ENCODE results near the gene P4HA3.
"Not testable (repeated sequence)": the region's sequence is repeated elsewhere in the genome, so short reads cannot be mapped to it uniquely, and the experiment has no call there.

P4HA3 gene

GRCh38 chr11:74311352-74311926 is at the start of gene P4HA3:
Gene P4HA3, minus strand, starts transcription at chr11:74311640. Its CDS starts 29 bp downstream, at chr11:74311611.
- DNase-seq (ENCODE audit: low read depth) = no peak

- DNase-seq (ENCODE audit: low read depth) = no peak
Observed at GRCh38 chr11:74357449-74357848, 46.0 kb upstream of the P4HA3 start.

DNA sequence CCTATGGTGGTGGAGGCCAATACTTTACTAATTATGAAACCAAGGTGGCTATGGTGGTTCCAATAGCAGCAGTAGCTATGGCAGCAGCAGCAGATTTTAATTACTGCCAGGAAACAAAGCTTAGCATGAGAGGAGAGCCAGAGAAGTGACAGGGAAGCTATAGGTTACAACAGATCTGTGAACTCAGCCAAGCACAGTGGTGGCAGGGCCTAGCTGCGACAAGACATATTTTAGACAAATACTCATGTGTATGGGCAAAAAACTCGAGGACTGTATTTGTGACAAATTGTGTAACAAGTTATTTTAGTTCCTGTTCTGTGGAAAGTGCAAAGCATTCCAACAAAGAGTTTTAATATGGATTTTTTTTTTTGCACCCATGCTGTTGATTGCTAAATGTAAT is 44.2 kb upstream of the P4HA3 start:
- no peak for DNase-seq (ENCODE audit: low read depth)

DNA sequence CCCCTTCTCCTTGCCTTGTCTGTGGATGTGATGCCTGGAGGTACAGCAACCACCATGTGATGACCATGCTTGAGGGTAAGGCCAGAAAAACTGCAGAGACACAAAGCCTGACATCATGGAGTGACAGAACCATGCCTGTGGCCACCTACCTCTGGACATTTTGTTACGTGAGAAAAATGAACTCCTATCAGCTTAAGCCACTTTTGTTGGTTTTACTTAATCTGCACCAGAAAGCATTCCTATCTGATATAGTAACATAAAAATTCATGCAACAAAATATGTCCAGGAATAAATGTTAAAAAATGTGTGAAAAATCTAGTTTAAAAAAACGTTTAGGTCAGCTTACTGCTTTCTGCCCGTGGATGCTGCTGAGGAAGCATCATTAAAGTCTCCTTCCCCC is 42.6 kb upstream of the P4HA3 start:
- no peak for DNase-seq (ENCODE audit: low read depth)

- no peak for DNase-seq (ENCODE audit: low read depth)
Observed at GRCh38 chr11:74347381-74347780, 35.9 kb upstream of the P4HA3 start.

GRCh38 chr11:74345420-74345819 is 34.0 kb upstream of the P4HA3 start:
- DNase-seq (ENCODE audit: low read depth) = no peak

DNA sequence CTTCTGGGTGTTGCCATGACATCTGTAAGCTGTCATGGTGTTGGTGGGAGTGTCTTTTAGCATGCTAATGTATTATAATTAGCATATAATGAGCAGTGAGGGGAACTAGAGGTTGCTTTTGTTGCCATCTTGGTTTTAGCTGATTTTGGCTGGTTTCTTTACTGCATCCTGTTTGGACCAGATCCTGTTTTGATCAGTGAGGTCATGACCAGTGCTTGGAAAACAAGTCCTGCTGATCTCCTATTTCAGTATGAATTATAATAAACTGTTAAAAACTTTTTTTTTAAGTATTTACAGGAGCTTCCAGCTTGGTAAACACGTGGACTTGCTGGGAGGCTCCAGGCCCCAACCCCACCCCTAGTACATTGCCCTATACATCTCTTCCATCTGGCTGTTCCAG is 30.5 kb upstream of the P4HA3 start:
- DNase-seq (ENCODE audit: low read depth) = no peak

DNA sequence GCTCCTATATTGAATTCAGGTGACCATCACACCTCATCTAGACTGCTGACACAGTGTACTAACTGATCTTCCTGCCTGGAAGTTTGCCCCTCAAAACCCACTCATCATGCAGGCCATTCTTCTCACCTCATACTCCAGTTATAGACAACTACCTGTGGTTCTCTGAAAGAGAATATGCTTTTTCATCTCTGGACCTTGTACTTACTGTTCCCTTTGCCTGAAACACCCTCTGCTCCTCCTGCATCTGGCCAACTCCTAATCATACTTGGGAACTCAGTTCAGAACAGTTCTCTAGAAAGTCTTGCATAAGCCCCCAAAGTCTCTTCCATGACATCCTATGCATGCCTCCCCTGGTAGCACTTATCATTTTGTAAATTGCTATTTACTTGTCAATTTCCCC is 28.2 kb upstream of the P4HA3 start:
- no peak for DNase-seq (ENCODE audit: low read depth)

- DNase-seq (ENCODE audit: low read depth) = no peak
Observed at GRCh38 chr11:74338963-74339362, 27.5 kb upstream of the P4HA3 start.

DNA sequence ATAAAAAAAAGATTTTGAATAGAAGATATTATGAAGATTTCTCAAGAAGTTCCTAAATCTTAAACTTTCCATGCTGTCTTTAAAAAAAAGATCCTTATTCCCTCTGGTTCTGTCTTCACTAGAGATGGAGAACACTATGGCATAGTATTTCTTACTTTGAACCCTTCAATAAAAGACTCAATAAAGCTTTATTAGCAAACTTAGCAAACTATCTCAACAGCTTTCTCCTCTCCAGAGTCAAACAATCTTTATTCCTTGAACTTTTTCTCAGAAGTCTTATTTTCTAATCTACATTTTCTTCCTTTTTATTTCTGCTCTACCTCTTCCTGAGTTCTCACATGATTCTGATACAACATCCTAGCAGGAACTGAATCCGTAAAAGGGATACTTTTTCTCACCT is 21.8 kb upstream of the P4HA3 start:
- no peak for DNase-seq (ENCODE audit: low read depth)

DNA sequence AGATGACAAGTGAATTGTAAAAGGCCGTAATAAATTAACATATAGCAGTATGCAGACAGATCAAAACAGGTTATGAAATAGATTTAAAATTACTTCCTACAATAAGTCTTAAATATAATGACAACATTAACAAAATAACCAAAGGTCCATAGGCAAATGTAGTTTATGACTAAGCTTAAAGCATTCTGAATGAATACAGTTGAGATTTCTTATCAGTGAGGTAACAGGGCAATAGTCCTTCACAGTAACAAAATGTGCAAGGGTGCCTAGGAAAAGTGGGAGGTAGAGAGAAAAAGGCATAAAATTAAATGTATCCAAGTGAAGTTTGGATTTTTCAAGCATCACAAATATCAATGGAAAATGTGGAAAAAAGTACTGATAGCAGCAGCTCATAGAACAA is 20.9 kb upstream of the P4HA3 start:
- DNase-seq (ENCODE audit: low read depth) = no peak

DNA sequence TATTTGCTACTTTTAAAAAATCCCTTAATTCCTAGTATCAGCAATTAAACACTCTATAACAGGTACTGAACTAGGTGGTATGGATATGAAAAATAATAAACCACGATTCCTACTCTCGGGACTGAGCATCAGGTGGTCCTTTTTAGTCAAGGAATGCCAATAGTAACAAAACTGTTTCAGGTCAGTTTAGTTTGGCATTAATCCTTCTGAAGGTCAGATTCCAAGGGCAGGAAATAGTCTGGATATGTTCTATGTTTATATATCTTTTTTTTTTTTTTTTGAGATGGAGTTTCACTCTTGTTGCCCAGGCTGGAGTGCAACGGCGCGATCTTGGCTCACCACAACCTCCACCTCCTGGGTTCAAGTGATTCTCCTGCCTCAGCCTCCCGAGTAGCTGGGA is 19.6 kb upstream of the P4HA3 start:
- not testable (repeated sequence) for DNase-seq (ENCODE audit: low read depth)

DNA sequence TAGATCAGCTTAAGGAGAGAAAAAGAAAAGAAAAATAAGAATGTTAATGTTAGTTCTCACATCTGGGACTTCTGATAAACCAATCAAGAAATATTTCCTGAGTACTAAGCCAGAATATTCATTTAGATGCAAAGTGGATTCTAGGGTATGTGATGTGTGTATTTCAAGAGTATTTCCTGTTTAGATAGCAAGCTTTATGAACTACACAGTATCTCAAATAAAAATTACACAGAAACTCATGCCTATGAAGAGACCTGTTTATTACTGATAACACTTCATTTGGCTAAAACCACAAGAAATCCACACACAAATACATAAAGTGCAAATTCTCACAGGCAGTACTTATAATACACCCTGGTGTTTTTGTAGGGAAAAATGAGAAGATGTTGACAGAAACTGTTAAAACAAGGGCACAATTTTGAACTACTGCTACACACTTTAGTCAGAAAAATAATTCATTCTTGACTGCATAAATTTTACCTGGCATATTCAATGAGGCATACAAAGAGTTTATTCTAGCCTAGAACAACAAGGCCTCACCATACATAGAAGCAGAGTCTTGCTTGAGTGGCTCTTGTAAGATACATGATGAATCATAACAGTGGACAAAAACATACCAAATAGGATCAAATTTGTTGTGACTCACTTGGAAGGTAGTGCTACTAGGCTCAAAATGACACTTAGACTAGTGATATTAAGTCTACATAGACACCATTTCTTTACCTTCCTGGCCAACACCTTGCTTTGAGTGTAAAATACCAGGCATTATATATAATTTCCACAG is 18.8 kb upstream of the P4HA3 start:
- DNase-seq (ENCODE audit: low read depth) = no peak

DNA sequence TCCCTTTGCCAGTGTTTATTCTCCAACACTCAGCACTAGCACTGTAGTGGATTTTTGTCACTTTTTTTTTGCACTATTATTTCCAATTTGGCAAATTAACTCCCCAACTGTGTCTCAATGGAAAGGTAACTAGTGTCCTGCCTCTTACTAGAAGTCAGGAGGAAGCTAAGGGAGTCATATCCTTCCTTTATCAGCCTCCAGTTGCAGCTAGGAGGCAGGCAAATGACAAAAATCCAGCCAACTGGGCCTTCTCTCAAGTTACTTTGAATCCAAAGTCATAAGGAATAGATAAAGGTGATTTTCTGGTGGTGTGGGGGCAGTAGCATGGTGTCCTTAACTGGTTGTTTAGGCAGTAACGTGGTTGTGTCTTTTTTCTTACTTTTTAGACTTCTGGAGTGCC is 15.6 kb upstream of the P4HA3 start:
- DNase-seq (ENCODE audit: low read depth) = no peak

DNA sequence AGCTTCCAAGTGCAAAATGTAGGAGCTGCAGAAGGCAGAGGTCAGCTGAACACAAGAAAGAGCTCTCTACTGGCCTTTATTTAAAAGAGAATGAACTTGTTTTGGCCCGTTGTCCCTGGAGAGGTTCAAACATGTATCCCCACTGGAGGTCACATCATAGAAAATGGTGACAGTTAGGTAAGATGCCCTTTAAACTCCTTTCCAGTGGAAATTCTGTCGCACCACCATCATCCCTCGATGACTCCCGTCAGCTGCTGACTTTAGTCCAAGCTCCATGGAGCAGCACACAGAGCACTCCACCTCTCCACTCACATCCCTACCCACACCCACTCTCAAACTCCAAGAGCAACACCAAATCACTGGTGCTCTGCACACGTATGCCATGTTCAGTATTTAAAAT is 15.2 kb upstream of the P4HA3 start:
- DNase-seq (ENCODE audit: low read depth) = no peak

GRCh38 chr11:74325649-74326645 is 14.5 kb upstream of the P4HA3 start:
- peak; percentile 97 for DNase-seq (ENCODE audit: low read depth)

GRCh38 chr11:74322667-74323066 is 11.2 kb upstream of the P4HA3 start:
- DNase-seq (ENCODE audit: low read depth) = no peak

GRCh38 chr11:74321487-74322188 is 10.2 kb upstream of the P4HA3 start:
- no peak for DNase-seq (ENCODE audit: low read depth)

DNA sequence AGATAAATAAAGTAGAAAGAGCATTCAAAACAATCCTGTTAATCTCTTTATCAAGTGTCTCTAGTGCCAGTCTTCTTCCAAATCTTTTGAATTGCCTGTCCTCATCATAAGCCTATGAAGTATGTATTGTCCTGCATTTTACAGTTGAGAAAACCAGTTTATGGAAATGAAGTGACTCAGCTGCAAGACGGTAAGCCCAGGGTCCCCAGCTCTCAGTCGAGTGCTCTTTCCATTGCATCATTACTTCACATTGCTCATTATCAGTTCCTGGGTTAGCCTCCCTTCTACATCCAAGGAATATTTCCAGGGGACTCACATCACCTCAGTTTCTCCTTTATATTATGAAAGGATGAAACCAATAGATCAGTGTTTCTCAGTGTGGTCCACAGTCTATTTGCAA is 9.1 kb upstream of the P4HA3 start:
- DNase-seq (ENCODE audit: low read depth) = no peak

- peak; percentile 84 for DNase-seq (ENCODE audit: low read depth)
Observed at GRCh38 chr11:74319139-74319816, 7.8 kb upstream of the P4HA3 start.

DNA sequence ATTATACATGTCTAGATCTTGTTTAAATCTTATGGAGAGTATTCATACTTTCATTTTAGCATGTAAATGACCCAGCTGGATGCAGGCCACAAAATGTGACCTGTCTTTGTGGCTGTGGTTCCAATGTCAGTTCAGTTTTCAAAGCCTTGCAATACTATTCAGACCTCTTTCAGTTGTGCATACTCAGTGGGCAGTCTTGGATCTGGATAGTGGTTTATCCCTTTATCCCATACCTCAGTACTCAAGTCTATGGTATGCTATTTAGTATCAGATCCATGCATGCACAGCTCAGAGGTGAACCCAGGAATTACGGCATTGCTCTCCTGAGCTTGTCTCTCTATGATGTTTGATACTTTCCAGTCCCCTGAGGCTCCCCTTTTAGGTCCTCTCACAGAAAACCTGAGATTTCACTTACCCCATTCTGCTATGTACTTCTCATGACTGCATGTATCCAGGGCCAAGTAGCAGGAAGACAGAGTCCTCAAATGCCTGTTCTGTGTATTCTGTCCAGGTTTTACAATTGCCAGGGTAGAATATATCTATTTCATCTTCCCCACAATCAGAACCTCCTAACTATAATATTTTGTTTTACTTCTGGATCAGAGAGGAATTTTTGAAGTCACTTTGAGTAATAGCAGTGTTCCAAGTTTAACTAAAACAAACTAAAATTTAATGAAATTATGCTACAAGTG is 6.9 kb upstream of the P4HA3 start:
- DNase-seq (ENCODE audit: low read depth) = no peak
